ENCODE measurements around the gene ABHD12. TPM values are rescaled to one million over a fixed set of nuclear protein-coding genes. Genes with fewer than 3 reads are reported as not detected.

Gene ABHD12
- total RNA-seq, 1 donor from 2014 or later, result 58.0 TPM

GRCh38 chr20:25318471-25319240 is 72.0 kb downstream of the ABHD12 start:
- Mint-ChIP-seq H3K4me1 (peaks cover 1% of the 10 kb centered on the region), H3K36me3 (peaks cover 16% of the 10 kb centered on the region), H3K27ac (no peak overlapping the region), H3K4me3 (no peak overlapping the region), H3K27me3 (ENCODE audit: low read depth) (no peaks in the 10 kb centered on the region), H3K9me3 (no peaks in the 10 kb centered on the region)
- DNase-seq (ENCODE audit: low spot score in 2 of 2, unreplicated experiment in 2 of 2), result no peak
- TF ChIP-seq, protein P1, sequence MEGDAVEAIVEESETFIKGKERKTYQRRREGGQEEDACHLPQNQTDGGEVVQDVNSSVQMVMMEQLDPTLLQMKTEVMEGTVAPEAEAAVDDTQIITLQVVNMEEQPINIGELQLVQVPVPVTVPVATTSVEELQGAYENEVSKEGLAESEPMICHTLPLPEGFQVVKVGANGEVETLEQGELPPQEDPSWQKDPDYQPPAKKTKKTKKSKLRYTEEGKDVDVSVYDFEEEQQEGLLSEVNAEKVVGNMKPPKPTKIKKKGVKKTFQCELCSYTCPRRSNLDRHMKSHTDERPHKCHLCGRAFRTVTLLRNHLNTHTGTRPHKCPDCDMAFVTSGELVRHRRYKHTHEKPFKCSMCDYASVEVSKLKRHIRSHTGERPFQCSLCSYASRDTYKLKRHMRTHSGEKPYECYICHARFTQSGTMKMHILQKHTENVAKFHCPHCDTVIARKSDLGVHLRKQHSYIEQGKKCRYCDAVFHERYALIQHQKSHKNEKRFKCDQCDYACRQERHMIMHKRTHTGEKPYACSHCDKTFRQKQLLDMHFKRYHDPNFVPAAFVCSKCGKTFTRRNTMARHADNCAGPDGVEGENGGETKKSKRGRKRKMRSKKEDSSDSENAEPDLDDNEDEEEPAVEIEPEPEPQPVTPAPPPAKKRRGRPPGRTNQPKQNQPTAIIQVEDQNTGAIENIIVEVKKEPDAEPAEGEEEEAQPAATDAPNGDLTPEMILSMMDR (IDR thresholded peaks at IDR 0.05; ENCODE audit: unreplicated experiment), result no peak

GRCh38 chr20:25317351-25318075 is 73.1 kb downstream of the ABHD12 start:
- H3K4me1 Mint-ChIP-seq, result peaks cover 1% of the 10 kb centered on the region
- H3K27ac Mint-ChIP-seq, result no peak overlapping the region
- TF ChIP-seq, protein P1 (IDR thresholded peaks at IDR 0.05; ENCODE audit: unreplicated experiment), result no peak
- DNase-seq (ENCODE audit: low spot score in 2 of 2, unreplicated experiment in 2 of 2), result no peak
- no peaks in the 10 kb centered on the region for H3K27me3 Mint-ChIP-seq (ENCODE audit: low read depth)
- H3K4me3 Mint-ChIP-seq, result no peak overlapping the region
- no peaks in the 10 kb centered on the region for H3K9me3 Mint-ChIP-seq
- peaks cover 14% of the 10 kb centered on the region for H3K36me3 Mint-ChIP-seq

GRCh38 chr20:25316506-25317190 is 74.0 kb downstream of the ABHD12 start:
- TF ChIP-seq, protein P1 (IDR thresholded peaks at IDR 0.05; ENCODE audit: unreplicated experiment), result no peak
- Mint-ChIP-seq H3K27ac (no peak overlapping the region), H3K36me3 (peaks cover 15% of the 10 kb centered on the region), H3K27me3 (ENCODE audit: low read depth) (no peaks in the 10 kb centered on the region), H3K9me3 (no peaks in the 10 kb centered on the region), H3K4me3 (no peak overlapping the region), H3K4me1 (peaks cover 1% of the 10 kb centered on the region)
- no peak for DNase-seq (ENCODE audit: low spot score in 2 of 2, unreplicated experiment in 2 of 2)

DNA sequence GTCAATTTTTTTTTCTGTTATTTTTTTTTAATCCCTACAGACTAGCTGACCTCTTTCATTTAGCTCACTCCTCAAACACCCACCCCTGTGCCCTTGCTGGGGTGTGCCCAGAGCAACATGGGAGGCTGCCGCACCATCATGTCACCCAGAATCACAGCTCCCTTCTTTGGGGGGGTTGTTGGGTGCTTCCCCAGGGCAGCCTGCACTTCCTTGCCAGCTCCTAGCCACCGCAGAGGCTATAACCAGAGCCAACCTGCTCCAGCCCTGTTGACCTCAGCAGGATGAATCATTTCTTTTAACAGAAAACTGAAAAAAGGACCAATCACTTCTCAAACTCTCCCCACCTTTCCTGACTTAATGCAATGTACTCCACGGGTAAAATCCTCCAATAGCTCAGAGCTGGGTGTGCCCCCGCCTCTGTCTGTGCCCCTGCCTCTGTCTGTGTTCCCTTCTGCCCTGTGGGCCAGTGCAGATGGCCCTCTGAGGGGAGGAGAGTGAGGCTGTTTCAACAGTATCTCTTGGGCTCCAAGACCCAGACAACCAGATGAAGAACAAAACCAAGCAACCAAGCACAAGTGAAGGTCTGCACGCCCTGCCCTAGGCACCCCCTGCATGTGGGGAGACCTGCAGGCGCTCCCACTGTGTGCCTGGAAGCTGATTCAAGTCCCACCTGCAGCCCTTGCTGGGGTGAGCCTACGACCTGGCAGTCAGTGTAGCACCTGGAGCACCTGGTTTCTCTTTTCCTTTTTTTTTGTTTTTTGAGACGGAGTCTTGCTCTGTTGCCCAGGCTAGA is 75.0 kb downstream of the ABHD12 start:
- Mint-ChIP-seq H3K4me1 (peaks cover 8% of the 10 kb centered on the region), H3K27ac (no peak overlapping the region)

More for the DNA sequence above, 75.0 kb downstream of the ABHD12 start:
- no peak overlapping the region for H3K4me3 Mint-ChIP-seq
- H3K27me3 Mint-ChIP-seq (ENCODE audit: low read depth), result no peaks in the 10 kb centered on the region
- TF ChIP-seq, protein P1 (IDR thresholded peaks at IDR 0.05; ENCODE audit: unreplicated experiment), result no peak
- H3K9me3 Mint-ChIP-seq, result no peaks in the 10 kb centered on the region
- no peak for DNase-seq (ENCODE audit: low spot score in 2 of 2, unreplicated experiment in 2 of 2)
- peaks cover 14% of the 10 kb centered on the region for H3K36me3 Mint-ChIP-seq

All from mesothelial cell of epicardium (in vitro differentiated cells).